ENCODE measurements around the gene SCN9A.

GRCh38 chr2:166351319-166351718, 24.4 kb downstream of the SCN9A start:
- TF ChIP-seq, protein P1, sequence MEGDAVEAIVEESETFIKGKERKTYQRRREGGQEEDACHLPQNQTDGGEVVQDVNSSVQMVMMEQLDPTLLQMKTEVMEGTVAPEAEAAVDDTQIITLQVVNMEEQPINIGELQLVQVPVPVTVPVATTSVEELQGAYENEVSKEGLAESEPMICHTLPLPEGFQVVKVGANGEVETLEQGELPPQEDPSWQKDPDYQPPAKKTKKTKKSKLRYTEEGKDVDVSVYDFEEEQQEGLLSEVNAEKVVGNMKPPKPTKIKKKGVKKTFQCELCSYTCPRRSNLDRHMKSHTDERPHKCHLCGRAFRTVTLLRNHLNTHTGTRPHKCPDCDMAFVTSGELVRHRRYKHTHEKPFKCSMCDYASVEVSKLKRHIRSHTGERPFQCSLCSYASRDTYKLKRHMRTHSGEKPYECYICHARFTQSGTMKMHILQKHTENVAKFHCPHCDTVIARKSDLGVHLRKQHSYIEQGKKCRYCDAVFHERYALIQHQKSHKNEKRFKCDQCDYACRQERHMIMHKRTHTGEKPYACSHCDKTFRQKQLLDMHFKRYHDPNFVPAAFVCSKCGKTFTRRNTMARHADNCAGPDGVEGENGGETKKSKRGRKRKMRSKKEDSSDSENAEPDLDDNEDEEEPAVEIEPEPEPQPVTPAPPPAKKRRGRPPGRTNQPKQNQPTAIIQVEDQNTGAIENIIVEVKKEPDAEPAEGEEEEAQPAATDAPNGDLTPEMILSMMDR (IDR thresholded peaks at IDR 0.05; ENCODE audit: poor library complexity, severe bottlenecking) = no peak
- TF ChIP-seq POLR2AphosphoS5 (IDR thresholded peaks at IDR 0.05) = no peak
